HG03095 (cell line): ENCODE measurements around the gene PACSIN2.
"Not testable (repeated sequence)": the region's sequence is repeated elsewhere in the genome, so short reads cannot be mapped to it uniquely, and the experiment has no call there.

Experiments used
- ATAC-seq: cut with Tn5 transposase; IDR thresholded peaks from one replicate; pipeline ENCODE4 v1.9.1; 2021; ENCODE audit warnings: moderate library complexity; ENCODE audit not compliant: unreplicated experiment

Gene PACSIN2

GRCh38 chr22:43012390-43012789 is 2.6 kb downstream of the PACSIN2 start:
- no peak for ATAC-seq

- ATAC-seq = no peak
Measured at GRCh38 chr22:43011079-43011478, 3.9 kb downstream of the PACSIN2 start.

GRCh38 chr22:43009444-43009843 is 5.5 kb downstream of the PACSIN2 start:
- ATAC-seq = no peak

- ATAC-seq = no peak
Measured at GRCh38 chr22:43008921-43009320, 6.0 kb downstream of the PACSIN2 start.

- no peak for ATAC-seq
Measured at GRCh38 chr22:43008509-43008908, 6.4 kb downstream of the PACSIN2 start.

GRCh38 chr22:43007519-43008102 is 7.3 kb downstream of the PACSIN2 start:
- ATAC-seq = no peak

GRCh38 chr22:43006753-43007152 is 8.2 kb downstream of the PACSIN2 start:
- no peak for ATAC-seq

GRCh38 chr22:43006016-43006505 is 8.9 kb downstream of the PACSIN2 start:
- no peak for ATAC-seq

GRCh38 chr22:43005106-43005505 is 9.8 kb downstream of the PACSIN2 start:
- ATAC-seq = no peak

- ATAC-seq = no peak
Measured at GRCh38 chr22:43004362-43005035, 10.4 kb downstream of the PACSIN2 start.

GRCh38 chr22:43002202-43002586 is 12.8 kb downstream of the PACSIN2 start:
- ATAC-seq = no peak

- ATAC-seq = no peak
Measured at GRCh38 chr22:43001271-43002201, 13.4 kb downstream of the PACSIN2 start.

- no peak for ATAC-seq
Measured at GRCh38 chr22:43000441-43001175, 14.3 kb downstream of the PACSIN2 start.

GRCh38 chr22:42997582-42998090 is 17.3 kb downstream of the PACSIN2 start:
- no peak for ATAC-seq

GRCh38 chr22:42996646-42997365 is 18.1 kb downstream of the PACSIN2 start:
- no peak for ATAC-seq

- ATAC-seq = not testable (repeated sequence)
Measured at GRCh38 chr22:42995654-42996053, 19.3 kb downstream of the PACSIN2 start.

GRCh38 chr22:42994917-42995562 is 19.9 kb downstream of the PACSIN2 start:
- no peak for ATAC-seq

- ATAC-seq = no peak
Measured at GRCh38 chr22:42994276-42994916, 20.6 kb downstream of the PACSIN2 start.

- ATAC-seq = no peak
Measured at GRCh38 chr22:42993651-42994275, 21.2 kb downstream of the PACSIN2 start.
